Hepatocyte (in vitro differentiated cells): ENCODE results near the gene MOB2. TPM values are rescaled to one million over a fixed set of nuclear protein-coding genes. Genes with fewer than 3 reads are reported as not detected.

Experiments used
- DNase-seq: peaks from one replicate; pipeline ENCODE4 v3.0.0-alpha.2; 2016; ENCODE audit warnings: low spot score
- H2AFZ ChIP-seq: fragments of 200-600 bp; sonication (generic); 2 replicates; pipeline ENCODE4 v1.6.0; 2016; ENCODE audit warnings: antibody characterized with exemption, mild to moderate bottlenecking
- H3K27ac ChIP-seq: fragments of 200-600 bp; sonication (generic); 2 replicates; pipeline ENCODE4 v1.5.1; 2016; ENCODE audit warnings: mild to moderate bottlenecking
- H3K27me3 ChIP-seq: fragments of 200-600 bp; sonication (generic); 2 replicates; pipeline ENCODE4 v1.6.1; 2016
- H3K36me3 ChIP-seq: fragments of 200-600 bp; sonication (generic); replicated peaks from 2 replicates; pipeline ENCODE4 v1.5.1; 2016; ENCODE audit warnings: low read depth; ENCODE audit not compliant: insufficient read depth
- H3K4me1 ChIP-seq: fragments of 200-600 bp; sonication (generic); 2 replicates; pipeline ENCODE4 v1.5.1; 2016; ENCODE audit warnings: mild to moderate bottlenecking, moderate library complexity; ENCODE audit not compliant: insufficient read depth
- H3K4me2 ChIP-seq: fragments of 200-600 bp; sonication (generic); 2 replicates; pipeline ENCODE4 v1.6.0; 2016
- H3K4me3 ChIP-seq: fragments of 200-600 bp; sonication (generic); 2 replicates; pipeline ENCODE4 v1.5.1; 2016; ENCODE audit warnings: mild to moderate bottlenecking
- H3K79me2 ChIP-seq: fragments of 200-600 bp; sonication (generic); 2 replicates; pipeline ENCODE4 v1.6.0; 2017; ENCODE audit warnings: mild to moderate bottlenecking
- H3K9me2 ChIP-seq: fragments of 200-600 bp; sonication (generic); replicated peaks from 2 replicates; pipeline ENCODE4 v1.6.0; 2017; ENCODE audit warnings: mild to moderate bottlenecking; ENCODE audit not compliant: insufficient read depth
- H3K9me3 ChIP-seq: fragments of 200-600 bp; sonication (generic); 2 replicates; pipeline ENCODE4 v1.5.1; 2016; ENCODE audit warnings: low read depth, mild to moderate bottlenecking
- H4K20me1 ChIP-seq: fragments of 200-600 bp; sonication (generic); 2 replicates; pipeline ENCODE4 v1.6.0; 2016; ENCODE audit warnings: mild to moderate bottlenecking; ENCODE audit not compliant: insufficient read depth, poor library complexity, severe bottlenecking
- CTCF ChIP-seq: fragments of 200-600 bp; sonication (generic); IDR thresholded peaks from 2 replicates; pipeline ENCODE4 v1.5.1; 2016; ENCODE audit warnings: antibody characterized with exemption, mild to moderate bottlenecking; ENCODE audit not compliant: poor library complexity
- EZH2 ChIP-seq: fragments of 200-600 bp; sonication (generic); IDR thresholded peaks from 2 replicates; pipeline ENCODE4 v1.6.1; 2016; ENCODE audit warnings: antibody characterized with exemption, mild to moderate bottlenecking, borderline replicate concordance
- EZH2phosphoT487 ChIP-seq: fragments of 200-600 bp; sonication (generic); IDR thresholded peaks from one replicate; pipeline ENCODE4 v1.6.1; 2018; ENCODE audit warnings: antibody characterized with exemption, mild to moderate bottlenecking, low read depth, moderate library complexity; ENCODE audit not compliant: unreplicated experiment, severe bottlenecking
- WGBS: methylation state at CpG from one replicate; pipeline ENCODE4 v1.1.6; 2016; ENCODE audit warnings: low lambda C conversion rate; ENCODE audit errors: missing lambda C conversion rate; 5-methylcytosine and 5-hydroxymethylcytosine counted together
- polyA plus RNA-seq: library from polyadenylated mRNA; unstranded; fragments of >200 nt; fragmentation: Nextera tagmentation; extraction: Ambion mirVana; gene quantifications from 2 replicates; pipeline ENCODE4 v1.2.1, GENCODE V29; 2016
- total RNA-seq: library from RNA; depleted of rRNA; stranded (reverse); fragments of >200 nt; gene quantifications from 2 replicates; pipeline ENCODE4 v1.2.3, GENCODE V29; 2014

MOB2 gene
- total and polyA plus RNA-seq, 2 experiments from 2014 or later, result 12.5 to 48.2 TPM

- H3K4me2 ChIP-seq, result no peak overlapping the region
- TF ChIP-seq EZH2phosphoT487 (no peak), EZH2 (no peak), CTCF (no peak)
- no peaks in the 10 kb centered on the region for H3K9me3 ChIP-seq
- H3K27ac ChIP-seq, result no peak overlapping the region
- no peaks in the 10 kb centered on the region for H3K79me2 ChIP-seq
- no peaks in the 10 kb centered on the region for H3K36me3 ChIP-seq
- H4K20me1 ChIP-seq, result no peaks in the 10 kb centered on the region
- H3K27me3 ChIP-seq, result no peaks in the 10 kb centered on the region
- no peaks in the 10 kb centered on the region for H3K9me2 ChIP-seq
- 97% methylated on average over 11 of the region's 12 CpGs for WGBS
- no peak overlapping the region for H3K4me3 ChIP-seq
- no peak for DNase-seq
- H2AFZ ChIP-seq, result no peak overlapping the region
- H3K4me1 ChIP-seq, result peaks cover 29% of the 10 kb centered on the region
These were observed 46.1 kb downstream of the MOB2 start for GRCh38 chr11:1440496-1440895.

- H4K20me1 ChIP-seq, result no peaks in the 10 kb centered on the region
These were observed 46.5 kb downstream of the MOB2 start for GRCh38 chr11:1440066-1440465.

GRCh38 chr11:1439341-1439740, 47.2 kb downstream of the MOB2 start:
- H4K20me1 ChIP-seq, result no peaks in the 10 kb centered on the region
- H3K4me2 ChIP-seq, result no peak overlapping the region
- no peak overlapping the region for H3K4me3 ChIP-seq
- no peaks in the 10 kb centered on the region for H3K27me3 ChIP-seq
- DNase-seq, result no peak
- peaks cover 29% of the 10 kb centered on the region for H3K4me1 ChIP-seq
- H3K79me2 ChIP-seq, result no peaks in the 10 kb centered on the region
- H3K27ac ChIP-seq, result no peak overlapping the region
- TF ChIP-seq EZH2 (no peak), EZH2phosphoT487 (no peak)
- H3K9me2 ChIP-seq, result no peaks in the 10 kb centered on the region
- no peaks in the 10 kb centered on the region for H3K9me3 ChIP-seq
- H2AFZ ChIP-seq, result no peak overlapping the region
- no peaks in the 10 kb centered on the region for H3K36me3 ChIP-seq
- WGBS, result 90% methylated on average over 2 of the region's 11 CpGs

More at GRCh38 chr11:1440066-1440465, 46.5 kb downstream of the MOB2 start:
- Histone ChIP-seq H3K27ac (no peak overlapping the region), H3K79me2 (no peaks in the 10 kb centered on the region), H2AFZ (no peak overlapping the region), H3K36me3 (no peaks in the 10 kb centered on the region), H3K27me3 (no peaks in the 10 kb centered on the region), H3K4me3 (no peak overlapping the region), H3K9me3 (no peaks in the 10 kb centered on the region), H3K9me2 (no peaks in the 10 kb centered on the region), H3K4me1 (peaks cover 29% of the 10 kb centered on the region), H3K4me2 (no peak overlapping the region)
- no peak for DNase-seq
- WGBS, result 94% methylated on average over 11 of the region's 11 CpGs
- TF ChIP-seq EZH2 (no peak), CTCF (no peak), EZH2phosphoT487 (no peak)

GRCh38 chr11:1438967-1439330, 47.6 kb downstream of the MOB2 start:
- H3K4me1 ChIP-seq, result peaks cover 29% of the 10 kb centered on the region
- TF ChIP-seq CTCF (no peak), EZH2phosphoT487 (no peak), EZH2 (no peak)
- no peaks in the 10 kb centered on the region for H3K27me3 ChIP-seq
- peak overlapping the region; percentile 65 for H3K4me2 ChIP-seq
- no peaks in the 10 kb centered on the region for H3K79me2 ChIP-seq
- no peak overlapping the region for H3K4me3 ChIP-seq
- no peaks in the 10 kb centered on the region for H4K20me1 ChIP-seq
- H3K27ac ChIP-seq, result no peak overlapping the region
- 92% methylated on average over 11 of the region's 11 CpGs for WGBS
- no peaks in the 10 kb centered on the region for H3K9me2 ChIP-seq
- H3K36me3 ChIP-seq, result no peaks in the 10 kb centered on the region
- H3K9me3 ChIP-seq, result no peaks in the 10 kb centered on the region
- H2AFZ ChIP-seq, result no peak overlapping the region
- DNase-seq, result no peak
